ENCODE measurements around the gene RPL37A.
A peak's percentile ranks its signal among the peaks of the same experiment; 100 is the strongest.

The RPL37A gene

GRCh38 chr2:216501854-216502253 is 3.2 kb downstream of the RPL37A start:
- peak overlapping the region; percentile 43 for H3K27ac ChIP-seq
- POLR2A ChIA-PET (ENCODE audit: low non-redundant PET): no interaction called here
- no peak for DNase-seq (ENCODE audit: low spot score)
- CTCF ChIA-PET: no interaction called here
- TF ChIP-seq CTCF (conservative IDR thresholded peaks at IDR 0.05; ENCODE audit: low read depth): no peak

- POLR2A ChIA-PET (ENCODE audit: low non-redundant PET): no interaction called here
- TF ChIP-seq CTCF (conservative IDR thresholded peaks at IDR 0.05; ENCODE audit: low read depth): no peak
- DNase-seq (ENCODE audit: low spot score): no peak
- H3K27ac ChIP-seq: no peak overlapping the region
- CTCF ChIA-PET: no interaction called here
Measured at GRCh38 chr2:216502381-216503158, 3.9 kb downstream of the RPL37A start.

- ChIA-PET POLR2A (ENCODE audit: low non-redundant PET) (no interaction called here), CTCF (no interaction called here)
- no peak for DNase-seq (ENCODE audit: low spot score)
- peak overlapping the region; percentile 38 for H3K27ac ChIP-seq
- no peak for TF ChIP-seq CTCF (conservative IDR thresholded peaks at IDR 0.05; ENCODE audit: low read depth)
Measured at GRCh38 chr2:216503159-216503629, 4.5 kb downstream of the RPL37A start.

- POLR2A ChIA-PET (ENCODE audit: low non-redundant PET): no interaction called here
- no peak for DNase-seq (ENCODE audit: low spot score)
Measured at GRCh38 chr2:216503697-216504375, 5.2 kb downstream of the RPL37A start.

GRCh38 chr2:216504376-216504762 is 5.7 kb downstream of the RPL37A start:
- ChIA-PET CTCF (interaction anchor here (0.6 kb wide), 1 partner anchor 1146 kb away, joined by 3 read pairs; no protein-coding TSS in a partner anchor), POLR2A (ENCODE audit: low non-redundant PET) (interaction anchor here (0.7 kb wide), 1 partner anchor 92 kb away, joined by 21 read pairs; no protein-coding TSS in a partner anchor)
- DNase-seq (ENCODE audit: low spot score): no peak
- no peak for TF ChIP-seq CTCF (conservative IDR thresholded peaks at IDR 0.05; ENCODE audit: low read depth)
- H3K27ac ChIP-seq: no peak overlapping the region

More at GRCh38 chr2:216503697-216504375, 5.2 kb downstream of the RPL37A start:
- no peak for TF ChIP-seq CTCF (conservative IDR thresholded peaks at IDR 0.05; ENCODE audit: low read depth)
- CTCF ChIA-PET: no interaction called here
- H3K27ac ChIP-seq: peak overlapping the region; percentile 38

Data from RWPE1 (cell line).